AML-193 (cell line): ENCODE data around the gene SHISA5.
"Not testable (repeated sequence)": the region's sequence is repeated elsewhere in the genome, so short reads cannot be mapped to it uniquely, and the experiment has no call there.

Experiments used
- DNase-seq, 2 experiments: peaks; one replicate each; lab custom pipeline; 2025; lab: John Stamatoyannopoulos, UW

Gene SHISA5

DNA sequence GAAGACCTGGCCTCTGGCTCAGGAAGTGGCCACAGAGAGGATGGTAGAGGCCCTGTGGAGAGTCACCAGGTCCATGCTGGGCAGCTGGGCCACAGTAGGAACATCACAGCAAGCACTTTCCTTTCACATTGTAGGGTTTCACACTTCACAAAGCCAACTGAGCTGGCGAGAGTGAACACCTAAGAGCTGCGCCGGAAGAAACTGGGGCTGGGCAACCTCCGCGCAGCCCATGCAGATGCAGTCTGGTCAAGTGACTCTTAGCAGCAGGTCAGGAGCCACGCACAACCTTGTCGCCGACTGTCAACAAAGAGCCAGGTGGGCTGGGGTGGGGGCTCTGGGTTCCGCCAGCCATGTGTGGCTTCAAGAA, 15.3 kb upstream of the SHISA5 start:
- DNase-seq = no peak

DNA sequence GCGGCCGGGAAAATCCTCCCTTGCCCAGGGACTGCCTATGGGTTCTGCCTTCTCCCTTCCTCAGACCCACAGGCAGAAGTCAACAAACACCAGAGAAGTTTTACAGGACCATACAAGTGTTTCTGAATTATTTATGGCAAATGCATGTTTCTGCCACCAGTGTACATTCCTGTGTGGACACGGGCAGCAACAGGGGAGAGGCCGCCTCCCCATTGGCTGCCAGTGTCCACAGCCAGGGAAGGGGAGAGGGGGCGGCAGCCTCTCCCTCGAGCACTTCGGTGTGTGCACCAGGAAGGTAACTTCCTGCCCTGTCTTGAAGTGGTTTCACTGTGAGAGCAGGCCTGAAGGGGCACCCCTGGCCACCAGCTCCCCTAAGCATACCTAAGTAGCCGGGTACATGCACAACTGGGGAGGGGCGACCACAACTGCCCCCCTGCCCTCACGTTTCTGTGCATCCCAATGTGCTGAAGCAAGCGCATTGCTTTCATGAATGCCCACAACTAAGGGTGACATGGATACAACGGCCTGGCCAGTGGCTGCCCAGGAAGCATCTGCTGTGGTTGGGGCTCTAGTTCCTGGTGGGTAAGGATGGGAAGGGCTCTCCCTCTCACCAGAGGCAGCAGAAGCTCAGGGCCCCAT, 14.8 kb upstream of the SHISA5 start:
- peak; percentile 25 to 49 for DNase-seq

DNA sequence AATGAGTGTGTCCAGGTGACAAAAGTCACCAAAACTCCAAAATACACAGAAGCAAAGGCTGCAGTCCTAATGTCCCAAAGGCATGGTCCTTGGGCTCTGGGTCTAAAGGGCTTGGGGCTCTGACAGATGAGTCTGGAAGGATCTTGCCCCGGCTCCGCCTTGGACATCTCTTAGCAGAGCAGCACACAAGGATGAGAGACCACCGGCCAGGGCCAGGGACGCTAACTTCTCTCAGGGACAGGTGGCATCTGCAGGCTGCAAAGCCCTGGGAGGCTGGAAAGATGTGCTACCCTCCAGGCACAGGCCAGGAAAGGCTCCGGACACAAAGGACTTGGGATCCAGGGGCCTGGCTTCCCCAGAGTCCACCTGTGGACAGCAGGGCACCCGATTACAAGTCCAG, 14.1 kb upstream of the SHISA5 start:
- DNase-seq = no peak

DNA sequence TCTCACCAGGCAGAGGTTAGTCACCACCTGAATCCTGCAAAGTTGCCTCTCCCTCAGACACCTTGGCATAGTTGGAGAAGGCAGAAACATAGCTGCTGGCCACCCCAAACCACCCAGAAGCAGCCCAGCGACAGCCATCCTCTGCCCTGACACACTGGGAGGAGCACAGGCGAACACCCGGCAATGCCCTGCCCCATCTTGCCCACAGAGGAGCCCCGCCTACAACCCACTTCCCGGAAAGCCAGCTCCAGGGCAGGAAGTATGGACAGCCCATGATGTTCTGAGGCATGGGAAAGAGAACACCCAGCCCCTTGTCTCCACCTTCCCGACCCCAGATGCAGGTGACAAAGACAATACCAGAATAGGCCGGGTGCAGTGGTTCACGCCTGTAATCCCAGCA, 12.6 kb upstream of the SHISA5 start:
- DNase-seq = no peak

DNA sequence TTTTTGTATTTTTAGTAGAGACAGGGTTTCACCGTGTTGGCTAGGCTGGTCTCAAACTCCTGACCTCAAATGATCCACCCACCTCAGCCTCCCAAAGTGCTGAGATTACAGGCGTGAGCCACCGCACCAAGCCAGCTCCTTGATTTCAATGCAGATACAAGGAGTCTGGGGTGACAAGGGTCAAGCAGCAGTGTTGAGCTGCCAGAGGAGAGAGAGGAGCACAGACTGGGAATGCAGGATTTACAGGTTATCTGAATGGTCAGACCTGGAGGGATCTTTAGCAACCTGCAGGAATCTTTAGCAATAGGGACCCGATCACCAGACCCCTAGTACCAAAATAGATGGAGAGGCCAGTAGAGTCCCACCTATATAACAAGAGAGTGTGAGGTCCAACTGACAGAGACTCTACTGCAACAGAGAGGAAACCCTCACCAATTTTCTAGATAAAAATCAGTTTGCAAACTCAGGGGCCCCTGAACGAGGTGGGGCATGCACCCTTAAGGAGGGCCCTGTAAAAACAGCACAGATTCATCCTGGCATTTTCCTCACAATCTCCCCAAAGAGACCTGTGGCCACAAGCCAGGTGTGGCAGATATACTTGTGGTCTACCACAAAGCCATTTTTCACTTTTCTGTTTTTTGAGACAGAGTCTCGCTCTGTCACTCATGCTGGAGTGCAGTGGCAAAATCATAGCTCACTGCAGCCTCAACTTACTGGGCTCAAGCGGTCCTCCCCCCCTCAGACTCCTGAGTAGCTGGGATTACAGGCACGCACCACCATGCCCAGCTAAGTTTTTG, 10.7 kb upstream of the SHISA5 start:
- DNase-seq = no peak

DNA sequence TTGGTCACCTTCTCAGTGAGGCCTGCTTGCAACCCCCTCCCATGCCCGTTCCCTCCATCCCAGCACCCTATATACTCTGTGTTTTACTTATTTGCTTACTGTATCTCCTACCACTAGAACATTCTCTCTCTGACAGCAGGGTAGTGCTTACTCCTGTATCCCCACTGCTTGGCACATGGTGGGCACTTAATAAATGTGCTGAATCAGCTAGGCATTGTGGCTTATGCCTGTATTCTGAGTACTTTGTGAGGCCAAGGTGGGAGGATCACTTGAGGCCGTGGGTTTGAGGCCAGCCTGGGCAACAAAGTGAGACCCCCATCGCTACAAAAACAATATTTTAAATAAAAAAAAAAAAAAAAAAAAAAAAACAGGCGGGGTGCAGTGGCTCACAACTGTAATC, 7.6 kb upstream of the SHISA5 start:
- DNase-seq = no peak

DNA sequence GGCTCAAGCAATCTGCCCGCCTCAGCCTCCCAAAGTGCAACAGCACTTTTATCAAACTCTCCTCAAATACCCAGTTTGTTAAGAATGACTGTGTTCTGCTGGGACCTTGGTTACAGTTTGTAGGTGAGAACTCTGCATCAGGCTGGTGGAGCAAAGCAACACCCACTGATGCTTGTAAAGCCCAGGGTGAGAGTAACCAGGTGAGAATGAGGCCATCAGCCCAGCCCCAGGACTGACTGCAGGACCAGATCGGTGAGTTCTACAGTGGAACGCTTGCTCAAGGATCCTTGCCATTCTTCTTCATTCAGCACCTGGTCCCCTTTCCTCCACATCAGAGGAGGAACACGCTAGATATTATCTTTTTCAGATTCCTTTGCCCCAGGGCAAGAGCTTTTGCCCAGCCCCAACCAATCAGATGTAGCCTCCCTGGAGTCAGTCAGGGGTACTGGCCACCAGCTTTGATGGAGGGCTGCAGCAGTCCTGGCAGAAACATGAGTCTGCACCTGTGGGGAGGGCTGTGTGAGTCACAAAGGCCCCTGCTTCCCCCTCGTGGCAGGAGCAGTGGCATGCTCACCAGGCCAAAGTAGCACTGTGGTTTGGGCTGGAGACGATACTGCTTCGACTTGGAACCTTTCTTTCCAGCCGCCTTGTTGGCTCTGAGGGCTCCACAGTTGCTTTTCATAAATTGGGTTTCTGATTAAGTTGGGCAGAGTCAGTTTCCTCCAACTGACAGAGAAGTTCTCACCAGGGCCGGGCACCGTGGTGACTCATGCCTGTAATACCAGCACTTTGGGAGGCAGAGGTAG, 3.5 kb upstream of the SHISA5 start:
- DNase-seq = peak; percentile 73 to 78

DNA sequence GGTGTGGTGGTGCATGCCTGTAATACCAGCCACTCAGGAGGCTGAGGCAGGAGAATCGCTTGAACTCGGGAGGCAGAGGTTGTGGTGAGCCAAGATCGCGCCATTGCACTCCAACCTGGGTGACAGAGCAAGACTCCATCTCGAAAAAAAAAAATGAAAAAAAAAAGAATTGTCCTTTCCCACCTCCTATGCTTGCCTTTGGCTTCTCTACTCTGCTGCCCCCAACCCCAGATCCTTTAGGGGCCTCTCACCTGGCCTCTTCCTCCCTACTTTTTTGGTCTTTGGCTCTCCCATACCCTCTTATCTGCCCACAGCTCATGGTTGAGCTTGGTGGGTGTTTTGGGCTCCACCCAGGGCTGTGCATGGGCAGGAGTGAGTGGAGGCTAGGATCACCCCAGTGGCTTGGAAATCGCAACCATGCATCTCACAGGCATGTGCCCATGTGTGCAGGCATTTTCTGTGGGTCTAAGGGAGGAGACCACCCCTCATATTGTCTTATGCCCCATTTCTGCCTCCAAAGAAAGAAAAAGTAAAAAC, 2.1 kb upstream of the SHISA5 start:
- no peak for DNase-seq

DNA sequence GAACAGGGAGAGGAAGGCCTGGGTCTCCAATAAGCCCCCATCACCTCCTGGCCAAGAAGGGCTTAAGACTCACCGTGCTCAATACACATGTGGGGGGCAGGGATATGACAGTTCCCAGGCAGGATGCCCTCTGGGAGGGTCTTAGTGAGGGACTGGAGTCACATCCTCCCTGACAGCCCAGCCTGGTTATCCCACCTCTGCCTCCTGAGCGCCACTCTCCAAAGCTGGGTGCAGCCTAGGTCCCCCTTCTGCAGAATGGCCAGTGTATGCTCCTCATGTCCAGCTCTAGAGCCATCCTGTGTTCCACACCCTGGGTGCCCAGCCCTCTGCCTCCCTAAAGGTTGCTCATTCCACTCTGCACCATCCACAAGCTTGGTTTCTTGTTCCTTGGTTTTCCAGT, 1.2 kb upstream of the SHISA5 start:
- no peak for DNase-seq

DNA sequence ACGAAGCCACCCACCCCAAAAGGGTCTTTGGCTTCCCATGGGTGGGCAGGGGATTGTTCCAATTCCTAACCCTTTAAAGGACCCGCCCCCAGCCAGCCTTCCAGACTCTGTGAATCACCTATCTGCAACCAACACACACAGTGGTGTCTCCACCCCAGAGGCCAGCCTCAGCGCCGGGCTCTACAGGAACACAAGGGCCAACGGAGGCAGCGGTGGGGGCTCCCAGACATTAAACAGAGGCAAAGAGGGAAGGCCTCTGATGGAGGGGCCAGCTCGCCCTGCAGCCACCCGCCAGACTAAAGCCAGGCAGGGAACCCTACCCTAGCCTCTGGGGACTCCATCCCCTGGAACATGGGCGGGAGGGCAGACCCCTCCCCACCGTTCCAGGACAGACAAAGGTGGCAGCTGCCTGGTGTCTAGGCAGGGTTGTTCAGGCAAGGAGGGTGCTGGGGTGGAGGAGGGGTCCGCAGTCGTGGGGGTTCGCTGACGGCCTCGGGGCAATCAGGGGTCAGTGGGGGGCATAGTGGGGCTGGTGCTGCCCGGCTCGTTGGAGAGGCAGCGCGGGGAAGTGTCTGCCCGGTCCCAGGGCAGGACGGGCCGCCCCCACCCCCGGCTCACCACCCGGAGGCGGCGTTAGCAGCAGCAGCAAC, 448 bp downstream of the SHISA5 start:
- DNase-seq = peak in 1 of 2 experiments; percentile 12

DNA sequence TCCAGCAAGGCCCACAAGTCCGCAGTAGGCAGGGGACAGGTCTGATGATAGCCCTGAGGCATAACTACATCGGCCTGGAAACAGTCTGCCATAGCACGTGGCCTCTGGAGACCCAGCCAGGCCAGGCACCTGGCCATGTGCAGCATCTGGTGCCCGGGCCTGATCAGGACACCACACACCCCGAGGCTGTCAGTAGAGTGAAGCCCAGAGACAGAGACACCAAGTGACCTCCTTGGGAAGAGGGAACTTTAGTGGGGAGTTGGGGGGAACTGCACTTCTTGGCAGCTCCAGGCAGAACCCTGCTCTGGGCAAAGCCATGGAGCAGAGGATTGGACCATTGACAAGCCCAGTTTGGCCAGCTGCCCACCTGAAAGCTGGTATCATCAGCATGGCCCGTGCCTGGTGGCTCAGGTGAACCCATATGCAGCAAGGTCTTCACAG, 1.2 kb downstream of the SHISA5 start:
- no peak for DNase-seq

DNA sequence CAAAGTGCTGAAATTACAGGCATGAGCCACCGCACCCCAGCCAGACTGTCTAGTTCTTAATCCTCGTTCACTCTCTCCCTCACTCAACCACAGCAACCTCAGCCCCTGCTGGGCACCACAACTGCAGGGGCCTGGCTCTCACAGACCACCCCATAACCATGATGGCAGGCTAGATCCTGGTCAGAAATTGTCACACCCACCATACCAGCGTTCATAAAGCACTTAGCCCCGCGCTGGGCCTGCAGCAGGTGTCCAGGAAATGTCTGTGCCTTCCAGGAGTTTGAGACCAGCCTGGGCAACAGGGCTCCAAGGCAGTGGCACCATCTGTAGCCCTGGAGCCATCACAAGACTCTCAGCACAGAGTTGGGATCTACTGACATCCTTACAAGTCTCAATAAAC, 1.9 kb downstream of the SHISA5 start:
- DNase-seq = no peak

DNA sequence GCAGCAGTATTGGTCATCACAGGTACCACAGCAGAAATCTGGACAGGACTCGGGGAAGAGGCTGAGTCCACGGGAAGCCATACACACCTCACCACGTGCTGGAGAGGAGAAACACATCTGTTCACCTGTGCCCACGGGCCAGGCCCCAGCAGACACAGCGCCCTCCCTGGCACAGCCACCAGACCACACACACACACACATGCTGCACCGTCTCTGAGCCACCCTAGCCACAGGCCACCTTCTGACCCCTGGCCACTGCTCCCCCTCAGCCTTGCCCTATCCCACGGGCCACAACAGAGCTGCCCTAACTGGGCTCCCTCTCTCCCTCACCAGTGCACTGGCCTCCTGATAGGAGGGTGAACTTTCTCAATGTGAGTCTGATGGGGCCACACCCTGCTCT, 2.8 kb downstream of the SHISA5 start:
- no peak for DNase-seq

DNA sequence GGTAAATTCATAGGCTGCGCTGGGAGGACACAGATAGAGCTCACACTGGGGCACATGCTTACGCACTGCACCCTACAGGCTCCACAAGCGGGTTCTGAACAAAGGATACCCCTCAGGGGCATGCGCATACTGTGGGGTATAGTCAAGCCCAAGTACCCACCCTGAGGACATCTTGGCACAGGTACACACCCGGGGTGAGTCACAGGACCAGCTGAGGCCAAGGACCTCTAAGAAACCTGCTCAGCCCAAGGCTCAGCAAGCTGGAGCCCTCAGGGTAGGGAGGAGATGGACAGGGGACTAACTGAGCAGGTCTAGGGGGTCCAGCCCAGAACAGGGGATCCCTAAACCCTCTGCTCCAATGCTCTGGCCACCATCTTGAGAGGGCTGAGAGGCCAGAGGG, 3.3 kb downstream of the SHISA5 start:
- no peak for DNase-seq

DNA sequence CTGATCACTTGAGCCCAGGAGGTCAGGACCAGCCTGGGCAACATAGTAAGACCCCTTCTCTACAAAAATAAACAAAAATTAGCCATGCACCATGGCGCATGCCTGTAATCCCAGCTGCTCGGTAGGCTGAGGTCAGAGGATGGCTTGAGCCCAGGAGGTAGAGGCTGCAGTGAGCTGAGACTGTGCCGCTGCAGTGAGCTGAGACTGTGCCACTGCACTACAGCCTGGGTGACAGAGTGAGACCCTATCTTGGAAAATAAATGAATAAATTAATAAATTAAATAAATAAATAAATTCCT, 10.8 kb downstream of the SHISA5 start:
- DNase-seq = no peak

DNA sequence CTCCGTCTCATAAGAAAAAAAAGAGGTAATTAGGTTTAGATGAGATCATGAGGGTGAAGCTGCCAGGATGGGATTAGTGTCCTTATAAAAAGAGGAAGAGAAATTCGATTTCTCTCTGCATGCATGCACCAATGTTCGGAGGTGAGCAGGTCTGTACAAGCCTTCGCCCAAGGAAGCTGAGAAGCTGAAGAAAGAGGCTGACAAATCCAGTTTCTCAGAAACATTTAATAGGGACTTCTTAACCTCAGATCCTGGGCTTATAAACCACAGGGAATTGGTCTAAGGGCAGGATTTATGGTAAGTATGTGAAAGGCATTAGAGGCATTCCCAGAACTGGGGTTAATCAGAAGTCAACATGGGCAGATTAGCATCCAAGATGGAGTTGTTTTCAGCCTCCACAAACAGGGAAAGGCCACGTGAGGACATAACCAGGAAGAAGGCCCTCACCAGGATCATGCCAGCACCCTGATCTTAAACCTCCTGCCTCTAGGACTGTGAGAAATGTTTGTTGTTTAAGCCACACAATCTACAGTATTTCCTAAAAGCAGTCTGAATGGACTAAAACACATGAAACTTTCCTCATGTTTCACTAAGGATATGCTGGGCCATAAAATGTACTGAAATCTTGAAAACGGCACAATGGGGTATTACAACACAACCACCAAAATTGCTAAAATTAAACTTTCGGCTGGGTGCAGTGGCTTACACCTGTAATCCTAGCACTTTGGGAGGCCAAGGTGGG, 11.3 kb downstream of the SHISA5 start:
- DNase-seq = peak; percentile 84

DNA sequence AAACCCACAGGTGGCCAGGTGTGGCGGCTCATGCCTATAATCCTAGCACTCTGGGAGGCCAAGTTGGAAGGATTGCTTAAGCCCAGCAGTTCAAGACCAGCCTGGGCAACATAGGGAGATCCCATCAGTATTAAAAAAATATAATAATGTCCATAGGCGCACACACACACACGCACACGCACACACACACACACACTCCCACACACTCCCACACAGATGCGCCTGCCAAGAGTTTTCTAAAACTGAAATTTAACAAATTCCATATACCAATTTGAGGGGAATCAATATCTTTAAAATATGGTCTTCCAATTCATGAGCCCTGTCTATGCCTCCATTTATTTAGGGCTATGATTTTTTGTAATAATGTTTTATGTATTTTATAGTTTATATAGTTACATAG, 17.0 kb downstream of the SHISA5 start:
- no peak for DNase-seq

DNA sequence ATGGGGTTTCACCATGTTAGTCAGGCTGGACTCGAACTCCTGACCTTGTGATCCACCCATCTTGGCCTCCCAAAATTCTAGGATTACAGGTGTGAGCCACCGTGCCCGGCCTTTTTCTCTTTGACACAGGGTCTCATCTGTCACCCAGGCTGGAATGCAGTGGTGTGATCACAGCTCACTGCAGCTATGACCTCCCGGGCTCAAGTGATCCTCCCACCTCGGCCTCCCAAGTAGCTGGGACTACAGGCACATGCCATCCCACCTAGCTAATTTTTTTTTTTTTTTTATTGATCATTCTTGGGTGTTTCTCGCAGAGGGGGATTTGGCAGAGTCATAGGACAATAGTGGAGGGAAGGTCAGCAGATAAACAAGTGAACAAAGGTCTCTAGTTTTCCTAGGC, 21.2 kb downstream of the SHISA5 start:
- not testable (repeated sequence) for DNase-seq

DNA sequence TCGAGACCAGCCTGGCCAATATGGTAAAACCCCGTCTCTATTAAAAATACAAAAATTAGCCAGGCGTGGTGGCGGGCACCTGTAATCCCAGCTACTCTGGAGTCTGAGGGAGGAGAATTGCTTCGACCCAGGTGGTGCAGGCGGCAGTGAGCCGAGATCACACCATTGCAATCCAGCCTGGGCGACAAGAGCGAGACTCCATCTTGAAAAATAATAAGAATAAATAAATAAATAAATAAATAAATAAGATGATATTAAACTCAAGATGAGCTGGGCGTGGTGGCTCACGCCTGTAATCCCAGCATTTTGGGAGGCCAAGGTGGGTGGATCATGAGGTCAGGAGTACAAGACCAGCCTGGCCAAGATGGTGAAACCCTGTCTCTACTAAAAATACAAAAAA, 23.1 kb downstream of the SHISA5 start:
- DNase-seq = not testable (repeated sequence)

DNA sequence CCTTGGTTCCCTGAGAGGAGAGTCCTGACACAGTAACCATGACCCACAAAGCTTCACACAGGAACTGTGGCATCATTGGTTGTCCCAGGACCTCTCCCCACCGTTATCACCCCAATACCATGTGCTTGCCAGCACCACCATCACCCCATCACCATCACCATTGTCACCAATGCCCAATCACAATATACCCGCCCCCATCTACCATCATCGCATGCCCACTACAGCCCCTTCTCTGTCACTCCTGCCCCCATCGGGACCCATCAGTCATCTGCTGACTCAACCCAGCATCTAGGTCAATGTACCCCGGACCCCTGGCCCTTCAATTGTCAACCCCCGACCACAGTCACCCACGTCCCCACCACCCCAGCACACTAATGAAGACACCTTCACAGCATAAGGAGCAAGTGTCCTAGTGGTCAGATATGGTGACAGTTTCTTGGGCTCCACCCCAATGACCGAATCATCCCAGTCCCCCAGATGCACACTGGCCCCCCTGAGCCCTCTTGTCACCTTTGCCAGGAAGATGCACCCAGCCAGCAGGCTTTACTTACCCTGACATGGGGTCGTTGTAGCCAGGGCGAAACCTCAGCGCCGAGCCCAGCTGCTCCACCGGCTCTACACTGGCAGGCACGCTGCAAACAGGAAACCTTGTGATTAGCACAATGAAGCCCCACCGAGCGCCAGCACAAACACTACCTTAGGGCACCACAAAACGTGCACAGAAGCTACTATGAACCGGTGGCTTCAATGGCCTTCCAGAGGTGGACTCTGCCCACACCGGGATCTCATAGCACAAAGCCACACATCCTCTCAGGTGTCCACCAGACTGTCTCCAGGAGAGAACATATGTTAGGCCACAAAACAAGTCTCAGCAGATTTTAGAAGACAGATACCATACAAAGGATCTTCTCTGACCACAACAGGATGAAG, 25.1 kb downstream of the SHISA5 start:
- DNase-seq = peak in 1 of 2 experiments; percentile 19
